ENCODE data around the gene CYB561D2.

The CYB561D2 gene

GRCh38 chr3:50318163-50318562 lies 32.5 kb upstream of the CYB561D2 start:
- no peaks in the 10 kb centered on the region for H3K27me3 ChIP-seq (ENCODE audit: control insufficient read depth, insufficient read depth, low read length)
- no CpG with 5 or more reads among the region's 11 CpGs for WGBS (ENCODE audit: insufficient coverage, insufficient read length)
- no peak overlapping the region for H3K27ac ChIP-seq (ENCODE audit: low read length)
- DNase-seq (ENCODE audit: low read depth, low spot score), result no peak
- no peaks in the 10 kb centered on the region for H3K9me3 ChIP-seq (ENCODE audit: control insufficient read depth, insufficient read depth, low read length)
- peaks cover 27% of the 10 kb centered on the region for H3K36me3 ChIP-seq (ENCODE audit: control insufficient read depth, insufficient read depth, low read length)
- H3K4me1 ChIP-seq (ENCODE audit: control insufficient read depth, insufficient read depth, low read length), result peaks cover 5% of the 10 kb centered on the region; the same call in 1 of the 2 replicates
- H3K4me3 ChIP-seq (ENCODE audit: low read length), result no peak overlapping the region

DNA sequence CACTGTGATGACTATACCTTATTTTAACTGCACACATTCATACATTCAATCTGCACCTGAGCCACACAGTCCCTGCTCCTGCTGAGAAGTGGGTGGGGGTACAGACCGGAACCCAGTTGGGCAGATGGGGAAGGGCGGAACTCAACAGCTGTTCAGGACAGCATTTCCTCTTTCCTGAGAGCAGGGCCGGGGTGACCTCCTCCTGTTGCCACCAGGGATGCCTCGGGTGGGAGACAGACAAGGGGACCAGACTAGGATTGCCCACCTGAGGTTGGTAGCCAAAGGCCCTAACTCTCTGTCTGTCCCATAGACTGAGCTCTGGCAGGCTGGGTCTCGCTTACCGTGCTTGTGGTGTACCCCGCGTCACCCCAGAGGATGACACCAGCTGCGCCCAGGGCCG lies 32.0 kb upstream of the CYB561D2 start:
- Histone ChIP-seq H3K36me3 (ENCODE audit: control insufficient read depth, insufficient read depth, low read length) (peaks cover 27% of the 10 kb centered on the region), H3K27ac (ENCODE audit: low read length) (no peak overlapping the region), H3K27me3 (ENCODE audit: control insufficient read depth, insufficient read depth, low read length) (no peaks in the 10 kb centered on the region), H3K9me3 (ENCODE audit: control insufficient read depth, insufficient read depth, low read length) (no peaks in the 10 kb centered on the region), H3K4me3 (ENCODE audit: low read length) (no peak overlapping the region), H3K4me1 (ENCODE audit: control insufficient read depth, insufficient read depth, low read length) (peaks cover 5% of the 10 kb centered on the region; the same call in 1 of the 2 replicates)
- DNase-seq (ENCODE audit: low read depth, low spot score), result no peak
- no CpG with 5 or more reads among the region's 10 CpGs for WGBS (ENCODE audit: insufficient coverage, insufficient read length)

GRCh38 chr3:50319181-50319893 lies 31.3 kb upstream of the CYB561D2 start:
- WGBS (ENCODE audit: insufficient coverage, insufficient read length), result no CpG with 5 or more reads among the region's 16 CpGs
- DNase-seq (ENCODE audit: low read depth, low spot score), result no peak
- Histone ChIP-seq H3K27me3 (ENCODE audit: control insufficient read depth, insufficient read depth, low read length) (no peaks in the 10 kb centered on the region), H3K36me3 (ENCODE audit: control insufficient read depth, insufficient read depth, low read length) (peaks cover 27% of the 10 kb centered on the region), H3K27ac (ENCODE audit: low read length) (no peak overlapping the region), H3K4me3 (ENCODE audit: low read length) (no peak overlapping the region), H3K4me1 (ENCODE audit: control insufficient read depth, insufficient read depth, low read length) (peaks cover 7% of the 10 kb centered on the region), H3K9me3 (ENCODE audit: control insufficient read depth, insufficient read depth, low read length) (no peaks in the 10 kb centered on the region)

DNA sequence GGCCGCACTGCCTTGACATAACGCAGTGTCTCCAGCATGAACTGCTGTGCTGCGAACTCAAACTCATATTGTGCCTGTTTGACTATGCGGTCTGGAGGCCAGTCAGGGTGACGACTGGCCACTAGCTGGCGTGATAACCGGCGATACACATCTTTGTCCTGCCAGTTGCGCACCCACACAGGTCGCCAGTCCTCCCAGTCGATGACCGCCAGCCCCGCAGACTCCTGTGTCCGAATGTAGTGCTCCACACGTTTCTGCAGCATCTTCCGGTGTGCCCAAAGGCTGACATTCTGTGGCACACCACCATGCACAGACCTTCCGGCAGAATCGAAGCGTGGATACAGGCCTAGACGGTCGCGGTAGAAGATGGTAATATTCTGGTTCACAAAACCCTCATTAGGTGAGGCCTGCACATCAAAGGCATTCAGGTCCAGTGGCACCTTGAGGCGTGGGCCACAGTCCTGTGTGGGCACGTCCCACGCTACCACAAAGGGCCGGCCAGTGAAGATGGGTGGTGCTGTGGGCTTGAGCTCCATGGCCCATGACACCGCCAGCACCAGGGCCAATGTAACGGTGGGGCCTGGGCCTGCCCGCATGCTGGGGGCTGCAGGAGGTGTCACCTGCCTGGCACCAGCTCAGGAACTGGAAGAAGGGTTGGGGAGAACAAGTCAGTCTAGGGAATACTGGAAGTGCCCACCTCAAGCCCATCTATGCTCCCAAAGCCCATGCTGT lies 30.6 kb upstream of the CYB561D2 start:
- no CpG with 5 or more reads among the region's 29 CpGs for WGBS (ENCODE audit: insufficient coverage, insufficient read length)
- H3K27me3 ChIP-seq (ENCODE audit: control insufficient read depth, insufficient read depth, low read length), result no peaks in the 10 kb centered on the region
- H3K4me1 ChIP-seq (ENCODE audit: control insufficient read depth, insufficient read depth, low read length), result peaks cover 8% of the 10 kb centered on the region
- no peak for DNase-seq (ENCODE audit: low read depth, low spot score)
- H3K27ac ChIP-seq (ENCODE audit: low read length), result no peak overlapping the region
- H3K9me3 ChIP-seq (ENCODE audit: control insufficient read depth, insufficient read depth, low read length), result no peaks in the 10 kb centered on the region
- H3K4me3 ChIP-seq (ENCODE audit: low read length), result peak overlapping the region; percentile 85; the same call in 1 of the 2 replicates
- H3K36me3 ChIP-seq (ENCODE audit: control insufficient read depth, insufficient read depth, low read length), result peaks cover 27% of the 10 kb centered on the region

DNA sequence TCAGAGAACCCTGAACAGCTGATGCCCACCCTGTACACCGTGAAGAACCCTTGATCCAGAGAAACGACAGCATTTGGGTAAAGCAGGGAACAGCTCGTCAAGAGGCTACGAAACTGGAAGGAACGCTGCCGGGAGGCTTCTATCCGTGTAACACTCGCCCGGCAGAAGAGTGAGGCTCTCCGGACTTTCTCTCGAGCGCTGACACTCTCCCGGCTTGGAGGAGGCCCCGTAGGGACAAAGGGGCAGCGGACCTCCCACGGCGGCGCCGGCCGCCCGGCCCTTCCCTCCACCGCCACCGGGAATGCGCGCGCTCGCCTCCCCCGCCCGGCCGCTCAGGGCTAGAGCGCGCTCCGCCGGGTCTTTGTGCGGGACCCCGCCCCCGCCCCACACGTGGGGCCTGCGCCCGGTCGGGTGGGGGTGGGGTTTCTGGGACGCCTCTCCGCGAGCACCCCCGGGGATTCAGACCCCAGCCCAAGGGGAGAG lies 29.8 kb upstream of the CYB561D2 start:
- Histone ChIP-seq H3K4me1 (ENCODE audit: control insufficient read depth, insufficient read depth, low read length) (peaks cover 8% of the 10 kb centered on the region), H3K36me3 (ENCODE audit: control insufficient read depth, insufficient read depth, low read length) (peaks cover 27% of the 10 kb centered on the region), H3K27ac (ENCODE audit: low read length) (no peak overlapping the region), H3K4me3 (ENCODE audit: low read length) (peak overlapping the region; percentile 85; the same call in 1 of the 2 replicates), H3K27me3 (ENCODE audit: control insufficient read depth, insufficient read depth, low read length) (no peaks in the 10 kb centered on the region), H3K9me3 (ENCODE audit: control insufficient read depth, insufficient read depth, low read length) (no peaks in the 10 kb centered on the region)
- DNase-seq (ENCODE audit: low read depth, low spot score), result no peak
- WGBS (ENCODE audit: insufficient coverage, insufficient read length), result no CpG with 5 or more reads among the region's 45 CpGs

GRCh38 chr3:50321336-50322114 lies 29.1 kb upstream of the CYB561D2 start:
- WGBS (ENCODE audit: insufficient coverage, insufficient read length), result no CpG with 5 or more reads among the region's 59 CpGs

DNA sequence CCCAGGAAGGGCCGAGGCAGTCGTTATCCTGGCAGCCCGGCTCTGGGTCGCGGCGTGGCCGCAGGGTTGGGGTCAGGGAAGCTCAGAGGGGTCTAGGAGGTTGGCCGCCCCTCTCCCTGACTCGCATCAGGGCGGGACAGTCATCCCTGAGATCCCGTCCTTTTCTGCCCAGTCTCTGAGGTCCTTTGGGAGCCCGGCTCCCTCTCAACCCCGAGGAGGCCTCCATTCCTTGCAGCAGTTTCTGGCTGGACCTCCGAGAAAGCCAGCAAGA lies 28.6 kb upstream of the CYB561D2 start:
- Histone ChIP-seq H3K27me3 (ENCODE audit: control insufficient read depth, insufficient read depth, low read length) (no peaks in the 10 kb centered on the region), H3K4me1 (ENCODE audit: control insufficient read depth, insufficient read depth, low read length) (peaks cover 8% of the 10 kb centered on the region), H3K9me3 (ENCODE audit: control insufficient read depth, insufficient read depth, low read length) (no peaks in the 10 kb centered on the region), H3K4me3 (ENCODE audit: low read length) (peak overlapping the region; percentile 44), H3K36me3 (ENCODE audit: control insufficient read depth, insufficient read depth, low read length) (peaks cover 24% of the 10 kb centered on the region), H3K27ac (ENCODE audit: low read length) (no peak overlapping the region)
- no peak for DNase-seq (ENCODE audit: low read depth, low spot score)
- WGBS (ENCODE audit: insufficient coverage, insufficient read length), result no CpG with 5 or more reads among the region's 14 CpGs

More at GRCh38 chr3:50321336-50322114, 29.1 kb upstream of the CYB561D2 start:
- Histone ChIP-seq H3K27ac (ENCODE audit: low read length) (no peak overlapping the region), H3K4me3 (ENCODE audit: low read length) (peak overlapping the region; percentile 85; the same call in 1 of the 2 replicates), H3K9me3 (ENCODE audit: control insufficient read depth, insufficient read depth, low read length) (no peaks in the 10 kb centered on the region), H3K27me3 (ENCODE audit: control insufficient read depth, insufficient read depth, low read length) (no peaks in the 10 kb centered on the region), H3K36me3 (ENCODE audit: control insufficient read depth, insufficient read depth, low read length) (peaks cover 27% of the 10 kb centered on the region), H3K4me1 (ENCODE audit: control insufficient read depth, insufficient read depth, low read length) (peaks cover 8% of the 10 kb centered on the region)
- DNase-seq (ENCODE audit: low read depth, low spot score), result no peak

GRCh38 chr3:50322386-50323091 lies 28.1 kb upstream of the CYB561D2 start, which contains the start of gene HYAL2:
Gene HYAL2, minus strand, starts transcription at chr3:50322745. Its CDS starts 2,256 bp downstream, at chr3:50320489.
- Histone ChIP-seq H3K4me3 (ENCODE audit: low read length) (peak within 1 kb of the TSS; percentile 85), H3K4me1 (ENCODE audit: control insufficient read depth, insufficient read depth, low read length) (peaks cover 8% of the 10 kb centered on the region), H3K36me3 (ENCODE audit: control insufficient read depth, insufficient read depth, low read length) (peaks cover 20% of the 10 kb centered on the region), H3K9me3 (ENCODE audit: control insufficient read depth, insufficient read depth, low read length) (no peaks in the 10 kb centered on the region), H3K27ac (ENCODE audit: low read length) (no peak within 1 kb of the TSS), H3K27me3 (ENCODE audit: control insufficient read depth, insufficient read depth, low read length) (no peaks in the 10 kb centered on the region)
- WGBS (ENCODE audit: insufficient coverage, insufficient read length), result no CpG with 5 or more reads among the region's 31 CpGs
- DNase-seq (ENCODE audit: low read depth, low spot score), result no peak

- no CpG with 5 or more reads among the region's 4 CpGs for WGBS (ENCODE audit: insufficient coverage, insufficient read length)
- Histone ChIP-seq H3K27me3 (ENCODE audit: control insufficient read depth, insufficient read depth, low read length) (no peaks in the 10 kb centered on the region), H3K9me3 (ENCODE audit: control insufficient read depth, insufficient read depth, low read length) (no peaks in the 10 kb centered on the region), H3K4me1 (ENCODE audit: control insufficient read depth, insufficient read depth, low read length) (peaks cover 8% of the 10 kb centered on the region), H3K27ac (ENCODE audit: low read length) (no peak overlapping the region), H3K4me3 (ENCODE audit: low read length) (no peak overlapping the region), H3K36me3 (ENCODE audit: control insufficient read depth, insufficient read depth, low read length) (peaks cover 18% of the 10 kb centered on the region)
- DNase-seq (ENCODE audit: low read depth, low spot score), result no peak
Measured at GRCh38 chr3:50323092-50323600, 27.5 kb upstream of the CYB561D2 start.
